HG02981 (cell line): ENCODE measurements around the gene KCNMA1.

Source experiments
- ATAC-seq: cut with Tn5 transposase; IDR thresholded peaks from one replicate; pipeline ENCODE4 v1.9.1; 2021; ENCODE audit warnings: mild to moderate bottlenecking, moderate library complexity; ENCODE audit not compliant: unreplicated experiment

Gene KCNMA1

GRCh38 chr10:77635402-77636227 lies 2.0 kb downstream of the KCNMA1 start:
- no peak for ATAC-seq

- ATAC-seq, result no peak
Observed at GRCh38 chr10:77634939-77635338, 2.7 kb downstream of the KCNMA1 start.

- no peak for ATAC-seq
Observed at GRCh38 chr10:77633376-77633775, 4.2 kb downstream of the KCNMA1 start.

- no peak for ATAC-seq
Observed at GRCh38 chr10:77631241-77631640, 6.4 kb downstream of the KCNMA1 start.

- ATAC-seq, result no peak
Observed at GRCh38 chr10:77630507-77630848, 7.1 kb downstream of the KCNMA1 start.

- no peak for ATAC-seq
Observed at GRCh38 chr10:77629775-77630506, 7.7 kb downstream of the KCNMA1 start.

- no peak for ATAC-seq
Observed at GRCh38 chr10:77628906-77629730, 8.5 kb downstream of the KCNMA1 start.

GRCh38 chr10:77626266-77626935 lies 11.2 kb downstream of the KCNMA1 start:
- no peak for ATAC-seq

- ATAC-seq, result no peak
Observed at GRCh38 chr10:77625379-77625778, 12.2 kb downstream of the KCNMA1 start.

GRCh38 chr10:77622889-77623291 lies 14.7 kb downstream of the KCNMA1 start:
- ATAC-seq, result peak; percentile 47

- no peak for ATAC-seq
Observed at GRCh38 chr10:77620731-77621130, 16.9 kb downstream of the KCNMA1 start.

GRCh38 chr10:77619964-77620703 lies 17.5 kb downstream of the KCNMA1 start:
- ATAC-seq, result no peak

- no peak for ATAC-seq
Observed at GRCh38 chr10:77618117-77618516, 19.5 kb downstream of the KCNMA1 start.

- ATAC-seq, result no peak
Observed at GRCh38 chr10:77616766-77617165, 20.8 kb downstream of the KCNMA1 start.

GRCh38 chr10:77614778-77615625 lies 22.6 kb downstream of the KCNMA1 start:
- ATAC-seq, result no peak

- no peak for ATAC-seq
Observed at GRCh38 chr10:77613476-77614130, 24.0 kb downstream of the KCNMA1 start.

- ATAC-seq, result no peak
Observed at GRCh38 chr10:77611670-77612069, 25.9 kb downstream of the KCNMA1 start.

GRCh38 chr10:77611221-77611620 lies 26.4 kb downstream of the KCNMA1 start:
- ATAC-seq, result no peak

GRCh38 chr10:77609781-77610272 lies 27.8 kb downstream of the KCNMA1 start:
- no peak for ATAC-seq
